Tibial artery (tissue), 4 donors: ENCODE data around the gene SHISA7.
"Not testable (repeated sequence)": the region's sequence is repeated elsewhere in the genome, so short reads cannot be mapped to it uniquely, and the experiment has no call there.

Experiments
- DNase-seq, 2 donors: peaks; one replicate each; pipeline ENCODE4 v3.0.0-alpha.2; 2019
- H3K27ac ChIP-seq, 2 donors: fragments of 200-600 bp; sonication (generic) in 1 of 2; 1 replicate in 1 of 2; 2 replicates in 1 of 2; pipeline ENCODE4 v1.5.1; 2018 to 2019; ENCODE audit warnings: mild to moderate bottlenecking in 1 of 2
- H3K27me3 ChIP-seq, 2 donors: fragments of 200-600 bp; sonication (generic) in 1 of 2; one replicate each; pipeline versions ENCODE4 v1.5.1 to v1.6.0; 2016 to 2019
- H3K36me3 ChIP-seq, 3 donors: fragments of 200-600 bp; sonication (generic) in 2 of 3; one replicate each; pipeline ENCODE4 v1.5.1; 2016 to 2019; ENCODE audit warnings: mild to moderate bottlenecking in 2 of 3
- H3K4me1 ChIP-seq, 4 donors: fragments of 200-600 bp; sonication (generic) in 2 of 4; 1 replicate in 3 of 4; 2 replicates in 1 of 4; pipeline ENCODE4 v1.5.1; 2016 to 2019
- H3K4me3 ChIP-seq, 2 donors: fragments of 200-600 bp; sonication (generic) in 1 of 2; 1 replicate in 1 of 2; 2 replicates in 1 of 2; pipeline ENCODE4 v1.5.1; 2018 to 2019; ENCODE audit warnings: mild to moderate bottlenecking in 2 of 2
- H3K9me3 ChIP-seq, 3 donors: fragments of 200-600 bp; sonication (generic) in 1 of 3; one replicate each; pipeline ENCODE4 v1.5.1; 2016 to 2019
- CTCF ChIP-seq, 2 experiments: fragments of 200-600 bp in 1 of 2; fragments of 450-650 bp in 1 of 2; IDR thresholded peaks; one replicate each; pipeline ENCODE4 v1.5.1; 2017 to 2019; ENCODE audit warnings: antibody characterized with exemption in 2 of 2, mild to moderate bottlenecking in 1 of 2, moderate library complexity in 1 of 2
- intact Hi-C: fragments of 100-400 bp; cut with DNase I; formaldehyde crosslinking; loops from one replicate; pipeline ENCODE4 v1.15.0; 2023; ENCODE audit warnings: low total_unique reads

The SHISA7 gene

GRCh38 chr19:55432241-55432959 is 10.7 kb downstream of the SHISA7 start:
- Histone ChIP-seq H3K4me3 (no peak overlapping the region), H3K27me3 (peaks cover 5 to 77% of the 10 kb centered on the region in 2 donors), H3K27ac (no peak overlapping the region), H3K36me3 (no peaks in the 10 kb centered on the region), H3K4me1 (peaks cover 0 to 5% (median 0%) of the 10 kb centered on the region in 4 donors), H3K9me3 (no peaks in the 10 kb centered on the region)
- DNase-seq = no peak
- TF ChIP-seq CTCF (IDR thresholded peaks at IDR 0.05) = no peak
- intact Hi-C loops = no loop called here

GRCh38 chr19:55431183-55431582 is 11.9 kb downstream of the SHISA7 start:
- Histone ChIP-seq H3K36me3 (no peaks in the 10 kb centered on the region), H3K9me3 (no peaks in the 10 kb centered on the region), H3K27ac (no peak overlapping the region), H3K27me3 (peaks cover 5 to 77% of the 10 kb centered on the region in 2 donors), H3K4me3 (no peak overlapping the region), H3K4me1 (peaks cover 0 to 5% (median 0%) of the 10 kb centered on the region in 4 donors)
- TF ChIP-seq CTCF (IDR thresholded peaks at IDR 0.05) = no peak
- no peak for DNase-seq
- intact Hi-C loops = no loop called here

- Histone ChIP-seq H3K9me3 (no peaks in the 10 kb centered on the region), H3K27me3 (peaks cover 0 to 63% of the 10 kb centered on the region in 2 donors), H3K36me3 (no peaks in the 10 kb centered on the region), H3K27ac (no peak overlapping the region), H3K4me3 (no peak overlapping the region), H3K4me1 (no peaks in the 10 kb centered on the region)
- TF ChIP-seq CTCF (IDR thresholded peaks at IDR 0.05) = no peak
- intact Hi-C loops = no loop called here
- no peak for DNase-seq
These were observed 17.1 kb downstream of the SHISA7 start for GRCh38 chr19:55426042-55426441.

GRCh38 chr19:55424518-55424917 is 18.6 kb downstream of the SHISA7 start:
- Histone ChIP-seq H3K4me1 (no peaks in the 10 kb centered on the region), H3K9me3 (no peaks in the 10 kb centered on the region), H3K4me3 (no peak overlapping the region), H3K27ac (no peak overlapping the region), H3K27me3 (peaks cover 0 to 60% of the 10 kb centered on the region in 2 donors), H3K36me3 (no peaks in the 10 kb centered on the region)
- intact Hi-C loops = no loop called here
- no peak for TF ChIP-seq CTCF (IDR thresholded peaks at IDR 0.05)
- DNase-seq = no peak

- Histone ChIP-seq H3K4me1 (no peaks in the 10 kb centered on the region), H3K36me3 (no peaks in the 10 kb centered on the region), H3K27ac (no peak overlapping the region), H3K4me3 (no peak overlapping the region), H3K27me3 (peaks cover 0 to 60% of the 10 kb centered on the region in 2 donors), H3K9me3 (no peaks in the 10 kb centered on the region)
- intact Hi-C loops = no loop called here
- DNase-seq = no peak
- TF ChIP-seq CTCF (IDR thresholded peaks at IDR 0.05) = no peak
These were observed 19.7 kb downstream of the SHISA7 start for GRCh38 chr19:55423225-55424005.

GRCh38 chr19:55421281-55421680 is 21.8 kb downstream of the SHISA7 start:
- H3K27ac ChIP-seq, DNase-seq, H3K4me1 ChIP-seq, intact Hi-C loops, H3K4me3 ChIP-seq, H3K36me3 ChIP-seq, H3K9me3 ChIP-seq: not testable (repeated sequence)
- H3K27me3 ChIP-seq = peaks cover 0 to 56% of the 10 kb centered on the region in 2 donors
